Large intestine (tissue), 3 donors: ENCODE results near the gene TIAM2. TPM values are rescaled to one million over a fixed set of nuclear protein-coding genes. Genes with fewer than 3 reads are reported as not detected.

Experiments
- DNase-seq, 2 donors: peaks; one replicate each; pipeline versions ENCODE4 v3.0.0 to v3.0.0-alpha.2; 2013
- H3K27ac ChIP-seq: one replicate; pipeline ENCODE4 v1.5.1; 2013; ENCODE audit warnings: low read length
- H3K27me3 ChIP-seq: 2 replicates; pipeline ENCODE4 v1.6.1; 2013; ENCODE audit warnings: low read length; ENCODE audit not compliant: control insufficient read depth, insufficient read depth
- H3K36me3 ChIP-seq: 2 replicates; pipeline ENCODE4 v1.6.1; 2013; ENCODE audit warnings: low read length; ENCODE audit not compliant: control insufficient read depth, insufficient read depth
- H3K4me1 ChIP-seq: one replicate; pipeline ENCODE4 v1.6.1; 2013; ENCODE audit warnings: low read length; ENCODE audit not compliant: control insufficient read depth, insufficient read depth
- H3K4me3 ChIP-seq: one replicate; pipeline ENCODE4 v1.5.1; 2013; ENCODE audit warnings: low read length
- H3K9me3 ChIP-seq: one replicate; pipeline ENCODE4 v1.6.1; 2013; ENCODE audit warnings: mild to moderate bottlenecking, low read depth, low read length, moderate library complexity; ENCODE audit not compliant: control insufficient read depth
- WGBS: methylation state at CpG from one replicate; pipeline ENCODE4 v1.1.5; 2013; ENCODE audit warnings: low lambda C conversion rate; ENCODE audit not compliant: insufficient coverage; 5-methylcytosine and 5-hydroxymethylcytosine counted together
- polyA plus RNA-seq: library from polyadenylated mRNA; unstranded; fragments of 120-200 nt; gene quantifications from one replicate; pipeline ENCODE4 v1.2.1, GENCODE V29; 2013

TIAM2 gene
- polyA plus RNA-seq, 1 donor = 16.3 TPM

GRCh38 chr6:155143578-155144106, 148.5 kb downstream of the TIAM2 start:
- Histone ChIP-seq H3K27me3 (no peaks in the 10 kb centered on the region), H3K4me1 (peaks cover 13% of the 10 kb centered on the region), H3K9me3 (no peaks in the 10 kb centered on the region), H3K36me3 (peaks cover 23% of the 10 kb centered on the region), H3K27ac (peak overlapping the region; percentile 29), H3K4me3 (no peak overlapping the region)
- peak in 1 of 2 donors; percentile 44 for DNase-seq
- WGBS = 40% methylated on average over 1 of the region's 7 CpGs

GRCh38 chr6:155146205-155146604, 151.1 kb downstream of the TIAM2 start:
- DNase-seq = no peak
- 100% methylated on average over 1 of the region's 4 CpGs for WGBS
- Histone ChIP-seq H3K9me3 (no peaks in the 10 kb centered on the region), H3K4me3 (no peak overlapping the region), H3K27me3 (no peaks in the 10 kb centered on the region), H3K4me1 (peaks cover 13% of the 10 kb centered on the region), H3K27ac (no peak overlapping the region), H3K36me3 (peaks cover 18% of the 10 kb centered on the region)

DNA sequence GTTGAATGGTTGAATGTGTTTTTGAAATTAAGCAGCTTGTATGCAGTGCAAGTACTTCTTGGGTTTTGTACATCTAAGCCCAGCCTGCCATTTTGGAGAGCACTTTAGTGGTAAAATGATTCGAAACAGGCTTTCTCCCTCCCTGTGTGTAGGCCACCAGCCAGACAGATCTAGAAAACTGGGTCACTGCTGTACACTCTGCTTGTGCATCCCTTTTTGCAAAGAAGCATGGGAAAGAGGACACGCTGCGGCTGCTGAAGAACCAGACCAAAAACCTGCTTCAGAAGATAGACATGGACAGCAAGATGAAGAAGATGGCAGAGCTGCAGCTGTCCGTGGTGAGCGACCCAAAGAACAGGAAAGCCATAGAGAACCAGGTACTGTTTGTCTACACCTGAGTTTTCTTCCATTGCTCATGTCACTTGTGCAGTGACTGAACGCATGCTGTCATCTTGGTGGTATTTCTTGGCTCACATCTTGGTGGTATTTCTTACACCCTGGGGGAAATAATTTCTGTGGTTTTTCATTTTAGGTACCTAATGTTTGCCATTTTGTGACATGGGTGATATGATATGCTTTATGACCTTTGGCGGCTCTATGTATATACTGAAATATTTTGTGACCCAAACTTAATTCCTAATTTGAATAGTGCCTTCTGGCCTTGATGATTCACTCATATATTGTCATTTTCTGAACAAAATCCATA, 153.0 kb downstream of the TIAM2 start:
- WGBS = 100% methylated on average over 1 of the region's 7 CpGs
- Histone ChIP-seq H3K4me3 (no peak overlapping the region), H3K27ac (no peak overlapping the region), H3K9me3 (no peaks in the 10 kb centered on the region), H3K27me3 (no peaks in the 10 kb centered on the region), H3K4me1 (peaks cover 9% of the 10 kb centered on the region), H3K36me3 (peaks cover 23% of the 10 kb centered on the region)
- DNase-seq = no peak

DNA sequence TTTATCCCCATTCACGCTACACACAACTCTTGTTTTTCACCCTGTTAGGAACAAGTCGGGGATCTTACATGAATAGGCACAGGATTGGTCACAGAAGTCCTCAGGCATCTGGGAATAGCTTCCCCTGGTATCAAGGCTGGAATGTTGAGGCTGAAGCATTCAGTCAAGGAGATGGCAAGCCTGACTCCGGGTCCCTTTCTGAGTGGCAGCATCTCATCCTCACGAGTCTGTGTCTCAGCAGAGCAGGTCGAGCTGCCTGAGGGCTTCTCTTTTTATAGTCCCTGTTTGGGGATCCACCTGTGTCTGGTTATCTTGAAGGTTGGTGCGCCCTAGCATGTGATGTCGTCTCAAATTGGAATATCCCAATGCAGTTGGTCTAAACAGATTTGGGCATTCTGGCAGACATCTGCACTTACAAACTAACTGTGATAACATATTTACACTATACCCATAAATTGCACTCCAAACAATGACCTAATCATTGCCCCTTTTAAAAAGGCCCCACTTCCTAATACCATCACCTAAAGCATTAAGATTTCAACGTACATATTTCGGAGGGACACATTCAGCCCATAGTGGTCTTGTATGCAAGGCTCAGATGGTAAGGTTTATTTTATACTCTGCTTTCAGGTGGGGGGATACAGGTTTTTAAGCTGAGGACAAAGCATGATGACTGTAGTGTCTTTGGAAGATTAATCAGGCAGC, 156.0 kb downstream of the TIAM2 start:
- DNase-seq = no peak
- peaks cover 13% of the 10 kb centered on the region for H3K36me3 ChIP-seq
- H3K27me3 ChIP-seq = no peaks in the 10 kb centered on the region
- H3K9me3 ChIP-seq = no peaks in the 10 kb centered on the region
- no peaks in the 10 kb centered on the region for H3K4me1 ChIP-seq
- no peak overlapping the region for H3K27ac ChIP-seq
- H3K4me3 ChIP-seq = no peak overlapping the region
- WGBS = no CpG with 5 or more reads among the region's 9 CpGs

DNA sequence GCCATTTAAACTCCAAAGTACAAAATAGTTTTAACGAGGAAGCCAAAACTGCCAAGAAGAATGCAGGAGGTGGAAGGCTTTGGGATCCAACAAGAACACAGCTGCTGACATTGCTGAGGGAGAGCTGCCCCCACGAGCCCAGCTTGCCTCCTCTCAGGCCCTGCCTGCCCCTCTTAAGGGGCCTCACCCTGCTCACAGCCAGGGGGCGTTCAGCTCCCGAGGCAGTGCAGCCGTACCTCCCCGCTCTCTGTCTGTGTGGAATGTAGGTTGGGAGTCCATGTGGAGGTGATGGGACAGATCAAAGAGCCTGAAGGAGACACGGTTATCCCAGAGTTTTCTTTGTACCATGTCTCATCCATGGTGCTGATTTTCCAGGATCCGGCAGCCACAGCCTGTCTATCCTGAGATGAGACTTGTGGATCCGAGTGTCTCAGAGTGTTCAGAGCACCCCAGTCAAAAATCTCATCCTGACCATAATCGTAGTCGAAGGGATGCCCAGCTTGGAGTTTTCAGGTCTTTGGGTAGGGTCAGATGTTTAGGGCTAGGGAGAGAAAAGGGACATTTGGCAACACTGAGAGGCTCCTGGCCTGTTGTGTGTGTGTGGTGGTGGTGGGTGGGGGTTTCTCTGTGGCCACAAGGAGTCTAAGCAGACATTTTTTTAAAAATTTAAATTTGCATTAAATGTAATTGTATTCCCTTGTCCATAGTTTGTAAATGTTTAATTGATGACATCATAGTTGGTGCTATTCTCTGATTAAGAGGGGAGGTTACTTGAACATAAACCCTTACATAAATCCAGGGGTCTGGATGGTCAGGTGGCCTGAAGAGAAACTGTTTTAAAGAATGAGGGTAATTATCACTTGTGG, 157.3 kb downstream of the TIAM2 start:
- Histone ChIP-seq H3K9me3 (no peaks in the 10 kb centered on the region), H3K4me3 (no peak overlapping the region), H3K36me3 (peaks cover 13% of the 10 kb centered on the region), H3K4me1 (no peaks in the 10 kb centered on the region), H3K27me3 (no peaks in the 10 kb centered on the region), H3K27ac (no peak overlapping the region)
- no peak for DNase-seq
- WGBS = no CpG with 5 or more reads among the region's 11 CpGs

GRCh38 chr6:155154158-155154830, 159.2 kb downstream of the TIAM2 start:
- DNase-seq = peak in 1 of 2 donors; percentile 34
- Histone ChIP-seq H3K27ac (peak overlapping the region; percentile 49), H3K4me3 (no peak overlapping the region), H3K36me3 (peaks cover 8% of the 10 kb centered on the region), H3K4me1 (no peaks in the 10 kb centered on the region), H3K27me3 (no peaks in the 10 kb centered on the region), H3K9me3 (no peaks in the 10 kb centered on the region)
- 60% methylated on average over 1 of the region's 11 CpGs for WGBS

DNA sequence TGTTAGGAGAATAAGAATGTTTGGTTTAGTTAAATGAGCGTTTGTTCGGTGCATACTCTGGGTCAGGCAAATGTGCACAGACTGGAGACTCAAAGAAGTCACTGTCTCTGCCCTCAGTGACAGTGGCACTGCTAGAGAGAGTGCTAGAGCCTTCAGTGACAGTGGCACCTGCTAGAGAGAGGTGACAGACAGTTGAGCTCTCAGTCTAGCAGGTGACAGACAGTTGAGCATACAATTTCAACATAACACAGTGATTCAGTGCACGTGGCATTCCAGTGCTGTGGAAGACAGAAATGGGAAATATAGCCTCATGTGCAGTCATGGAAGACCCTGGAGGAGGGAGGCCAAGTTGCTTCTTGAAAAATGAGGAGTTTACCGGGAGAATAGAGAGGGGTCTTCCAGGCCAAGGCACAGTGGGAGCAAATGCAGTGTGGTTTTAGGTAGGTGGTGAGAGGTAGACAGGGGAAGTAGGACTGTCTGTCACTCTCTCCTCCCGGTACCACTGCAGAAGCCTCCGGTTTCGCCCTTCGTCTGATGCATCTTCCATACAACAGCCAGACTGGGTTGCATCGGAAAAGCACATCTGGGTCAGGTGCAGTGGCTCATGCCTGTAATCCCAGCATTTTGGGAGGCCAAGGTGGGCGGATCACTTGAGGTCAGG, 160.8 kb downstream of the TIAM2 start:
- DNase-seq = no peak
- no CpG with 5 or more reads among the region's 10 CpGs for WGBS
- no peak overlapping the region for H3K4me3 ChIP-seq
- no peaks in the 10 kb centered on the region for H3K9me3 ChIP-seq
- no peaks in the 10 kb centered on the region for H3K4me1 ChIP-seq
- no peak overlapping the region for H3K27ac ChIP-seq
- no peaks in the 10 kb centered on the region for H3K27me3 ChIP-seq
- peaks cover 8% of the 10 kb centered on the region for H3K36me3 ChIP-seq

GRCh38 chr6:155157101-155157500, 162.0 kb downstream of the TIAM2 start:
- H3K4me3 ChIP-seq = no peak overlapping the region
- H3K9me3 ChIP-seq = no peaks in the 10 kb centered on the region
- H3K27me3 ChIP-seq = no peaks in the 10 kb centered on the region
- no peak overlapping the region for H3K27ac ChIP-seq
- DNase-seq = no peak
- peaks cover 6% of the 10 kb centered on the region for H3K36me3 ChIP-seq
- no peaks in the 10 kb centered on the region for H3K4me1 ChIP-seq
- 25% methylated on average over 1 of the region's 6 CpGs for WGBS

- H3K27ac ChIP-seq = no peak overlapping the region
- no peaks in the 10 kb centered on the region for H3K4me1 ChIP-seq
- no peak overlapping the region for H3K4me3 ChIP-seq
- DNase-seq = no peak
- WGBS = 82% methylated on average over 2 of the region's 5 CpGs
- H3K9me3 ChIP-seq = no peaks in the 10 kb centered on the region
- H3K27me3 ChIP-seq = no peaks in the 10 kb centered on the region
- H3K36me3 ChIP-seq = peaks cover 3% of the 10 kb centered on the region
These were observed 163.1 kb downstream of the TIAM2 start for GRCh38 chr6:155158030-155158843.
